Suprapubic skin (tissue), 4 donors: ENCODE measurements around the gene CTPS1. TPM values are rescaled to one million over a fixed set of nuclear protein-coding genes. Genes with fewer than 3 reads are reported as not detected.

ENCODE experiments used
- DNase-seq, 2 donors: peaks; one replicate each; pipeline ENCODE4 v3.0.0-alpha.2; 2019; ENCODE audit warnings: low spot score in 2 of 2
- H3K27ac ChIP-seq: fragments of 200-600 bp; sonication (generic); one replicate; pipeline ENCODE4 v1.5.1; 2019
- H3K27me3 ChIP-seq: fragments of 200-600 bp; sonication (generic); one replicate; pipeline ENCODE4 v1.5.1; 2019
- H3K36me3 ChIP-seq: fragments of 200-600 bp; sonication (generic); one replicate; pipeline ENCODE4 v1.5.1; 2019
- H3K4me1 ChIP-seq: fragments of 200-600 bp; sonication (generic); one replicate; pipeline ENCODE4 v1.5.1; 2019
- H3K4me3 ChIP-seq: fragments of 200-600 bp; sonication (generic); one replicate; pipeline ENCODE4 v1.5.1; 2019; ENCODE audit warnings: mild to moderate bottlenecking
- H3K9me3 ChIP-seq: fragments of 200-600 bp; sonication (generic); one replicate; pipeline ENCODE4 v1.5.1; 2019
- EP300 ChIP-seq: sonication (generic); formaldehyde crosslinking; IDR thresholded peaks from one replicate; pipeline ENCODE4 v1.6.1; 2017; ENCODE audit warnings: antibody characterized with exemption
- POLR2A ChIP-seq, 2 donors: fragments of 450-650 bp; IDR thresholded peaks; one replicate each; pipeline ENCODE4 v1.6.1; 2017; ENCODE audit warnings: antibody characterized with exemption in 2 of 2, mild to moderate bottlenecking in 2 of 2, moderate library complexity in 2 of 2
- POLR2AphosphoS5 ChIP-seq, 3 donors: sonication (generic); formaldehyde crosslinking; IDR thresholded peaks; one replicate each; pipeline ENCODE4 v1.6.1; 2017; ENCODE audit warnings: antibody characterized with exemption in 3 of 3
- WGBS: methylation state at CpG from one replicate; pipeline ENCODE4 v1.1.5; 2018; 5-methylcytosine and 5-hydroxymethylcytosine counted together
- total RNA-seq, 4 donors: library from RNA; depleted of rRNA; stranded (reverse); fragments of >200 nt; gene quantifications; one replicate each; pipeline ENCODE4 v1.1.0, GENCODE V29; 2016
- TF ChIP-seq, protein P1 (sequence below), 2 donors: fragments of 200-600 bp in 1 of 2; fragments of 450-650 bp in 1 of 2; sonication (generic) in 1 of 2; IDR thresholded peaks; one replicate each; pipeline ENCODE4 v1.5.1; 2016 to 2019; ENCODE audit warnings: antibody characterized with exemption in 2 of 2, mild to moderate bottlenecking in 1 of 2, moderate library complexity in 1 of 2

The CTPS1 gene, protein sequence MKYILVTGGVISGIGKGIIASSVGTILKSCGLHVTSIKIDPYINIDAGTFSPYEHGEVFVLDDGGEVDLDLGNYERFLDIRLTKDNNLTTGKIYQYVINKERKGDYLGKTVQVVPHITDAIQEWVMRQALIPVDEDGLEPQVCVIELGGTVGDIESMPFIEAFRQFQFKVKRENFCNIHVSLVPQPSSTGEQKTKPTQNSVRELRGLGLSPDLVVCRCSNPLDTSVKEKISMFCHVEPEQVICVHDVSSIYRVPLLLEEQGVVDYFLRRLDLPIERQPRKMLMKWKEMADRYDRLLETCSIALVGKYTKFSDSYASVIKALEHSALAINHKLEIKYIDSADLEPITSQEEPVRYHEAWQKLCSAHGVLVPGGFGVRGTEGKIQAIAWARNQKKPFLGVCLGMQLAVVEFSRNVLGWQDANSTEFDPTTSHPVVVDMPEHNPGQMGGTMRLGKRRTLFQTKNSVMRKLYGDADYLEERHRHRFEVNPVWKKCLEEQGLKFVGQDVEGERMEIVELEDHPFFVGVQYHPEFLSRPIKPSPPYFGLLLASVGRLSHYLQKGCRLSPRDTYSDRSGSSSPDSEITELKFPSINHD
- 10 to 100 TPM; 15.9 to 23.6 (median 20.0) TPM for total RNA-seq

DNA sequence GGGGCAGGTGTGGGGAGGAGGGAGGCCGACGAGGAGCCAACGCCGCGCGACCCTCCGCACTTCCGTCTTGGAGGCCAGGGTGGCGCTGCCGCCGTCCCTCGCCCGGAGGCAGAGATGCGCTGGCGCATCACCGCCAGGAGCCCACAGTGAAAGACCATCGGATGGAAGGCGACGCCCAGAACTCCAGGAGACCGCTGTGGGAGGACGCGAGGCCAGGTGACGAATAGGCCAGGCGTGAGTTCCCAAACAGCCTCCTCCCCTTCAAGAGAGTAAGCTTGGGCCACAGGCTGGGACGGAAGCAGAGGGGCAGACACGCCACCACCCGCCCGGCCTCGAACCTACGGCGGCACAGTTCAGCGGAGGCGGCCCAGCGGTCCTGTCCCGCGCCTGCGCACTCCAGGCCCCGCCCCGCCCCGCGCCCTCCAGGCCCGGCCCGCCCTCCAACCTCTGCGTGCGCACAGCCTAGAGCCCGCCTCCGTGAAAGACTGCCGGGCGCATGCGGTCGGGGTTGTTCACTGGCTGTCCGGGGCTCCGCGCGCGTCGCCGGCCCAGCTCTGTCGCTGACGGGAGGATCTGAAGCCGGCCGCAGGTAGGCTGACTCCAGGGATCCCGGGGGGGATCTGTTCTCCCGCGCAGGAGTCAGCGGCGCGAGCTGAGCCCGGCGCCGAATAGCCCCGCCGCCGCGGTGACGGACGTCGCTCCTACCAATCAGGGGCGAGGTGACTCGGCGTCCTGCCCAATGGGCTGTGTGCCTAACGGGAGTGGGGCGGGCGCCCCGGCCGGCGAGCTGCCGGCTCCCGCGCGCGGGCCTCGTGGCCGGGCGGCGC, at the start of gene CTPS1:
CTPS1 (plus strand) TSS at position 456 of the 827 bp plus-strand sequence. CDS start 3,595 bp downstream, outside the sequence.
- WGBS, result 4% methylated on average over 15 of the region's 96 CpGs
- DNase-seq, result peak; percentile 96 to 97

DNA sequence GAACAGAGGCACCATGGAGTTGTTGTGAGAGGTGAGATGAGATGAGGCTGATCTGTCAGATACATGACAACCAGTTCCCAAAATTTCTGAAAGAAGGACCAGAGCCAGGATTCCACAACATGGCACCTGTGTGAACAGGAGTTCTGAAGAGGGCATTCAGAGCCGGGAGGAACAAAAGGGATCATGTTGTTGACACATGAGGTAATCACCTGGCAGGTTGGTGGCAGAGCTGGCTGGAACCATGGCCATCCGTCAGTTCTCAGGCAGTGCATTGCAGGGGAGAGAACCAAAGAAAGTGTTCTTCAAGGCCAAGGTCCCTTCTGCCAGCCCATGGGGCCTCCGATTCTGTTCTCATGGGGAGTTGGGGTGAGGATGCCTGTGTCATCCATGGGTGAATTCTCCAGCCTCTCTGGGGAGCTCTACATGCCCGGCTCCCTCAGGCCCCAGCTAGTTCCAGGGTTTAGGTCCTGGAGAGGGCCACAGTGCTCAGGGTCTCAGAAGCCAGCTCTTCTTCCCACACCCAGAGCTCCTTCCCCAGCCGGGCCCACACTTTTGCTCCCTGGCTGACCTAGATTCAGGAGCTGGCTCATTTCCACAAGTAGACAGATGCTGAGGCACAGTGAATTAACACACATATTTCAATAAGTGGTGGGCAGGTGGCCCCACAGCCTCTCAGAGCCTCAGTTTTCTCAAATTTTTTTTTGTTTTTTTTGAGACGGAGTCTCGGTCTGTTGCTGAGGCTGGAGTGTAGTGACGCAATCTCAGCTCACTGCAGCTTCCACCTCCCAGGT, 49.1 kb upstream of the CTPS1 start:
- no peaks in the 10 kb centered on the region for H3K9me3 ChIP-seq
- WGBS, result 76% methylated on average over 6 of the region's 8 CpGs
- peaks cover 25% of the 10 kb centered on the region for H3K4me1 ChIP-seq
- DNase-seq, result peak in 1 of 2 donors; percentile 37
- H3K27me3 ChIP-seq, result no peaks in the 10 kb centered on the region
- TF ChIP-seq, protein P1, sequence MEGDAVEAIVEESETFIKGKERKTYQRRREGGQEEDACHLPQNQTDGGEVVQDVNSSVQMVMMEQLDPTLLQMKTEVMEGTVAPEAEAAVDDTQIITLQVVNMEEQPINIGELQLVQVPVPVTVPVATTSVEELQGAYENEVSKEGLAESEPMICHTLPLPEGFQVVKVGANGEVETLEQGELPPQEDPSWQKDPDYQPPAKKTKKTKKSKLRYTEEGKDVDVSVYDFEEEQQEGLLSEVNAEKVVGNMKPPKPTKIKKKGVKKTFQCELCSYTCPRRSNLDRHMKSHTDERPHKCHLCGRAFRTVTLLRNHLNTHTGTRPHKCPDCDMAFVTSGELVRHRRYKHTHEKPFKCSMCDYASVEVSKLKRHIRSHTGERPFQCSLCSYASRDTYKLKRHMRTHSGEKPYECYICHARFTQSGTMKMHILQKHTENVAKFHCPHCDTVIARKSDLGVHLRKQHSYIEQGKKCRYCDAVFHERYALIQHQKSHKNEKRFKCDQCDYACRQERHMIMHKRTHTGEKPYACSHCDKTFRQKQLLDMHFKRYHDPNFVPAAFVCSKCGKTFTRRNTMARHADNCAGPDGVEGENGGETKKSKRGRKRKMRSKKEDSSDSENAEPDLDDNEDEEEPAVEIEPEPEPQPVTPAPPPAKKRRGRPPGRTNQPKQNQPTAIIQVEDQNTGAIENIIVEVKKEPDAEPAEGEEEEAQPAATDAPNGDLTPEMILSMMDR (IDR thresholded peaks at IDR 0.05), result no peak
- TF ChIP-seq POLR2A (IDR thresholded peaks at IDR 0.05), result no peak
- TF ChIP-seq EP300, result no peak
- TF ChIP-seq POLR2AphosphoS5 (IDR thresholded peaks at IDR 0.05), result no peak
- H3K4me3 ChIP-seq, result no peak overlapping the region
- no peaks in the 10 kb centered on the region for H3K36me3 ChIP-seq
- peak overlapping the region; percentile 49 for H3K27ac ChIP-seq

More for the DNA sequence above, at the start of gene CTPS1:
- Histone ChIP-seq H3K27ac (peak within 1 kb of the TSS; percentile 94), H3K4me1 (peaks cover 46% of the 10 kb centered on the region), H3K27me3 (no peaks in the 10 kb centered on the region), H3K4me3 (peak within 1 kb of the TSS; percentile 74), H3K9me3 (no peaks in the 10 kb centered on the region), H3K36me3 (peaks cover 3% of the 10 kb centered on the region)
- TF ChIP-seq POLR2AphosphoS5 (IDR thresholded peaks at IDR 0.05) (peak in 2 of 3 donors; percentile 8 to 18), POLR2A (IDR thresholded peaks at IDR 0.05) (no peak)

DNA sequence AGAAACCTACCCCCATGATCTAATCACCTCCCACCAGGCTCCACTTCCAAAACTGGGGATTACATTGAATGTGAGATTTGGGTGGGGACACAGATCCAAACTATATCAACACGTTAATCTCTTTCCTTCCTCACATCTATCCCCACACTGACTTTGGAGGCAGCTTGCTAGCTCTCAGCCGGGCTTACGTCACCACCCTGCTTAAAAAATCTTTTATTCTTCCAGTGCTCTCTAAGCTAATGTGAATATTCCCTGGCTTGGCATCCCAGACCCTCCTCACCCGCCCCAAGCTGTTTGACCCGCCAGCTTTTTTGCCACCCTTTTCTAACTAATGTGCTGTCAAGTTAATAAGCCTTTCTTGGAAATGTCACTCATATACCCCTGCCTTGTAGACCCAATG, 47.9 kb upstream of the CTPS1 start:
- Histone ChIP-seq H3K4me3 (no peak overlapping the region), H3K4me1 (peaks cover 25% of the 10 kb centered on the region), H3K9me3 (no peaks in the 10 kb centered on the region), H3K36me3 (no peaks in the 10 kb centered on the region), H3K27ac (peak overlapping the region; percentile 37), H3K27me3 (no peaks in the 10 kb centered on the region)
- peak in 1 of 2 donors; percentile 33 for DNase-seq
- TF ChIP-seq, protein P1 (IDR thresholded peaks at IDR 0.05), result no peak
- TF ChIP-seq POLR2A (IDR thresholded peaks at IDR 0.05) (no peak), POLR2AphosphoS5 (IDR thresholded peaks at IDR 0.05) (no peak), EP300 (no peak)
- WGBS, result 68% methylated on average over 5 of the region's 5 CpGs

DNA sequence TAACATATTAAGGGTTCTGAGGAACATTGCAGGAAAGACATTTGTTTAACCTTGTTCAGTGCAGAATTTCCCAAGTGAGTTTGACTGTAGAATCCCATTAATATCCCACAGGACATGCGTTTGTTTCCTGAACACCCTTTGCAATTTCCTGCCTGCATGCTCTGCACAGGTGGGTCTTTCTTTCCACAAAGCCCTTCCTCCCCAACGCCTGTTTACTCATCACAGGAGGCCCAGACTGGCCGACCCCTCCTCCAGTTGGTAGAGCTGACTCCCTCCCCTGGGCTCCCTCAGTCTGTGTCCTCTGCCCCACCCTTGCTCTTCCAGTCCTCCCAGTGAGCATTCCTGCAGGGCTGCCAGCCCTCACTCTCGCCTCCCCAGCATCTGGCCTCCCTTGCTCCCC, 47.5 kb upstream of the CTPS1 start:
- H3K27ac ChIP-seq, result peak overlapping the region; percentile 37
- DNase-seq, result peak in 1 of 2 donors; percentile 49
- H3K27me3 ChIP-seq, result no peaks in the 10 kb centered on the region
- no peak overlapping the region for H3K4me3 ChIP-seq
- 33% methylated on average over 4 of the region's 4 CpGs for WGBS
- H3K36me3 ChIP-seq, result no peaks in the 10 kb centered on the region
- no peak for TF ChIP-seq POLR2AphosphoS5 (IDR thresholded peaks at IDR 0.05)
- TF ChIP-seq, protein P1 (IDR thresholded peaks at IDR 0.05), result no peak
- no peak for TF ChIP-seq POLR2A (IDR thresholded peaks at IDR 0.05)
- no peak for TF ChIP-seq EP300
- peaks cover 25% of the 10 kb centered on the region for H3K4me1 ChIP-seq
- no peaks in the 10 kb centered on the region for H3K9me3 ChIP-seq

DNA sequence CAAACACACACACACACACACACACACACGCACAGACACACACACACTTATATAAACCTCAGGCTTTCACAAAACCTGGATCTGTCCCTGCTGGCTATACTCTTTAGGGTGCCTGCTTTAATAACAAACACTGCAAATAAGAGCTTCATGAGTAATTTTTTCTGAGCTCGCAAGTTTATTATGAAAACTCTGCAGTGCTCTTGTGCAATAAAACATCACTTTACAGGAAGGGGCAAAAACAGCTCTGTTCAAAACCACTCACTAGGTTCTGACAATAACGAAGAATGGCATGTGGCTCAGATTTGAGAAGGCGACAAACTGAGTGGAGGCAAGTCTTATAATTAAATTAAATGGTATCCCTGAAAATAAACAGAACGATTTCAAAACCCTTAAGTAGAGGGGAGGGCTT, 42.6 kb upstream of the CTPS1 start:
- DNase-seq, result no peak
- no peak overlapping the region for H3K27ac ChIP-seq
- H3K4me1 ChIP-seq, result peaks cover 15% of the 10 kb centered on the region
- H3K27me3 ChIP-seq, result no peaks in the 10 kb centered on the region
- no peaks in the 10 kb centered on the region for H3K36me3 ChIP-seq
- 70% methylated on average over 5 of the region's 5 CpGs for WGBS
- TF ChIP-seq, protein P1 (IDR thresholded peaks at IDR 0.05), result no peak
- TF ChIP-seq EP300, result no peak
- no peak for TF ChIP-seq POLR2AphosphoS5 (IDR thresholded peaks at IDR 0.05)
- TF ChIP-seq POLR2A (IDR thresholded peaks at IDR 0.05), result no peak
- no peak overlapping the region for H3K4me3 ChIP-seq
- H3K9me3 ChIP-seq, result no peaks in the 10 kb centered on the region
